GOT3 (cell line): Measurements from ENCODE around the gene C3orf20.
"Not testable (repeated sequence)": the region's sequence is repeated elsewhere in the genome, so short reads cannot be mapped to it uniquely, and the experiment has no call there.

Experiments used
- DNase-seq: peaks from one replicate; lab custom pipeline; 2025; ENCODE audit warnings: mixed read lengths; lab: John Stamatoyannopoulos, UW

The C3orf20 gene

DNA sequence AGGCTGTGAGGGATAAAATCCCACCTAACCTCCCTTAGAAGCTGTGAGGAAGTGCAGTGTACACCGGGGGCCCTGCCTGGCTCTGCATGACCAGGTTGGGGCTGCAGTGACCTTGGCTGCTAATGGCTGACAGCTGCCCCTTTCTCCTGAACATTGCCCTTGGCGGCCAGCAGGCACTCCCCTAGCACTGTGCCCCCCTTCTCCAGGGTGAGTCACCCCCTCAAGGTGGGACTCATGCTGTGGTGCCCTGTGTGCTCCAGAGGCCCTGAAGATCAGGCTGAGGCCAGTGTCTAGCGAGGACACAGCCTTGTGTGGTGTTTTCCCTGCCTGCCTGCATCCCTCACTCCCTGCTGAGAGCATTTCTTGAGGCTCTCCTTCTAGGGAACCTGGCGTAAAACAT is 122.8 kb downstream of the C3orf20 start:
- no peak for DNase-seq

DNA sequence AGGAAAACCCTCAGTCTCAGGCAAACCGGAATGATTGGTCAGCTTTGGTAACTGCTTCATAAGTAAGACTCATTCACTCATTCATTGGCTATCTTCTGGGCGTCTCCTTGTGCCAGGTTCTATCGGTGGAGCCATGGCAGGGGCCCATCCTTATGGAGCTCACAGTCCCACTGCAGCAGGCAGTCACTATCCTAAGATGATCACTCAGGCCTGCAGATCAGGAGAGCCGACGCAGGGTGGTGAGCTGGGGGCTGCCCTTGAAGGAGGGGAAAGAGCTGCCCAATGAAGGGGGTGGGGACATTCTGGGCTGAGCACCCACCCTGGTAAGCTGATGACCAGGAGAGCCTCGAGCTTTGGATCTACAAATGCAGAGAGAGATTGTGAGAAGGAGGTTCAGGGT is 123.3 kb downstream of the C3orf20 start:
- DNase-seq: no peak

DNA sequence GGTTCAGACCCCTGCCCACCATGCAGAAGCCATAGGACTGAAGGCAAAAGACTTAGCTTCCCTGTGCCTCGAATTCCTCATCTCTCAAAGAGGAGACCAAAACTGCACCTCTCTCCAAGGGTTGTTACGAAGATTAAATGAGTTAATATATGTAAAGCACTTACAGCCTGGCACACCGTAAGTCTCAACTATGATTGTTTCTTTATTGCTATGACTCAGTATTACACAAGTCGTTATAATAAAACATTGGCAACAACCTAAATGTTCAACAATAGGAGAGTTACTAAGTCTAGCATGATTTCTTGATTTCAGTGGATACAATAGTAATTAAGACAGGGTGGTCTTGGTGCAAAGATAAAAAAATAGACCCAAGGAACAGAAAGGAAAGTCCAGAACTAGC is 124.2 kb downstream of the C3orf20 start:
- no peak for DNase-seq

DNA sequence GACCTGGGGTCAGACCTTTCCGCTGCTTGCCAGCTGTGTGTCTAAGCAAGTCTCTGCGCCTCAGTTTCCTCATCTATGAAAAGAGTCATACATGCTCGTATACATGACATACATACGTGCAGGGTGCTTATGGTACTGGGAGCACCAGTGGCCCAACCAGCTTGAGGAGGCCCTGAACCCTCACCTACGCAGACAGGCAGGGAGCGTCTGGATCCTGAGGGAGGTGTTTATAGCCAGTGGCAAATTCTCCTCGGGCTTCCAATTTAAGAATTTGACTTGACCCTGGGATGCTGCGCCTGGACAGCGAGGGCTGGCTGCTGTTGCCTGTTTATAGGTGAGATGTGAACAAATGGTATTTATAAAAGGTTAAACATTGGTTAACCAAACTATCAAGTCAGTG is 126.1 kb downstream of the C3orf20 start:
- DNase-seq: no peak

DNA sequence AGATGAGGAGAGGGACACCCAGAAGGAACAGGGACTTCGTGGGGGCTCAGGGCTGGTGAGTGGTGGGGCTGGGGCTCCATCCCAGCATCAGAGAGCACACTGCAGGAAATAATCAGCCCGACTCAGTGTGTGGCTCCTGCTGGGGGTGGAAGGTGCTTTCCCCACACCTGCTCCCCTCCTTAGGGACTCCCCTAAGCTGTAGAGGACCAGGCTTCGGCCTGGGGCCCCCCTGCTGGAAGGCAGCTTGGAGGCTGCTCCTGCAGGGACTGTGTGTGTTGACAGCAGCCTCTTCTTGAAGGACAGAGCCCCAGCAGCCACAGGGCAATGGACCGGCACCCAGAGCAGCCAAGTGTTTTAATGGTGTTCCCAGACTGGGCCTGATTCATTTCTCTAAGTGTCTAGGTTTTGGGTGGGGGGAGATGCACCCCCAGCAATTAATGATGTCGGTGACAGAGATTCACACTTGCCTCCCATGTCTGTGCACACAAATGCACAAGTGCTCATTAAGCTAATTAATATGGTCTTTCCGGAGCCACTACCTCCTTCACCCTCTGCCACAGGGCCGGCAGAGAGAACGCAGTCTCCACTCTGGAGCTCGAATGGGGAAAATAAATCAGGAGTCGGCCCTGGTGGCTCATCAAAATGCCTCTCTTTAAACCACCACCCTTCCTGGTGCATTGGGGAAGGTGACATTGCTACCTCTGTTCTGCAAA is 126.9 kb downstream of the C3orf20 start:
- DNase-seq: no peak

DNA sequence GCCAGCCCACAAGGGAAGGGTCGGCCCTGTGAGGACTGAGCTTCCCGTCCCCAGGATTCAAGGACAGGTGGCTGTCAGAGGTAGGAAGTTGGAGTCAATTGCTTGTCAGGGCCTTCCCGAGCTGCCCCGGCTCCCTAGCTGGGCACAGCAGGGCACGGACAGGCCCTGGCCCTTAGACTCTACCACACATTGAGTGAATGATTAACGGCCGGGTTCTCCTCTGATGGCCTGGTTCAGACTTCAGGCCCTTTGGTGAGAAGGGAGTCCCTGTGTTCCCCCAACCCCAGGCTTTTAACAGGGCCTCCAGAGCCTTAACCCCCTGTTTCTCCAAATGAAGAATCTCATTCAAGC is 127.4 kb downstream of the C3orf20 start:
- no peak for DNase-seq

DNA sequence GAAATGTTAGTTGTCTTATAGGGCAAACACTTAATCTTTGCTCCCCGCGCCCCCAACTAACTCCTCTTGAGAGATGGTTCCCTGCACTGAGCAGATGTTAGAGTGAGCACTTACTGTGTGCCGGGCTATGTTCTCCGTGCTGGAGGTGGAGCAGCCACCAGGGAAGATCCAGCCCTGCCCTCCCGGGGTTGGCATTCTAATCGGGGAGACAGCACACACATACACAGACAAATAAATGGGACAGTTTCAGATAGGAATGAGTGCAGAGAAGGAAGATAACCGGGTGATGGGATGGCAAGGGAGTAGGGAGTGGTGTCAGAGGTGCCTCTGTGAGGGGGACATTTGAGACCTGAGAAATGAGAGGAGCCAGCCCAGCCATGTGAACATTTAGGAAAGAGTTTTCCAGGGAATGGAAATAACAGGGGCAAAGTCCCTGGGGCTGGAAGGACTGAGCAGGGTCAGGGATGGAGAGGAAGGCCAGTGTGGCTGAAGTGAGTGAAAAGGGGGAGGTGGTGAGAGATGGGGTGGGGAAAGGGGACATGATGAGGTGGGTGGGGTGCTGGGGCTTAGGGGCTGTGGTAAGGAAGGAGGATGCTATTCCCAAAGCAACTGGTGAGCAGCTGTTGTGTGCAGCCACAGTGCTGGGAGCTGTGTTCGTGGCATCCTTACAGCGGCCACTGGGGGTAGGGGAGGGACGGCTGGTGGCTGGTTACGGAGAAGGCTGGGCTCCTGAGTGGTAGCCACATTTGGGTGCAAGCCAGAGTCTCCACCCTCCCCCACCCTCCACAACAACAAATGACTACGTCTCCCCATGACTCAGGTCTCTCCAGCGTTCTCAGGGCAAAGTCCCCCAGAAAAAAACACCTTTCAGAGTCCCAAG is 128.4 kb downstream of the C3orf20 start:
- no peak for DNase-seq

DNA sequence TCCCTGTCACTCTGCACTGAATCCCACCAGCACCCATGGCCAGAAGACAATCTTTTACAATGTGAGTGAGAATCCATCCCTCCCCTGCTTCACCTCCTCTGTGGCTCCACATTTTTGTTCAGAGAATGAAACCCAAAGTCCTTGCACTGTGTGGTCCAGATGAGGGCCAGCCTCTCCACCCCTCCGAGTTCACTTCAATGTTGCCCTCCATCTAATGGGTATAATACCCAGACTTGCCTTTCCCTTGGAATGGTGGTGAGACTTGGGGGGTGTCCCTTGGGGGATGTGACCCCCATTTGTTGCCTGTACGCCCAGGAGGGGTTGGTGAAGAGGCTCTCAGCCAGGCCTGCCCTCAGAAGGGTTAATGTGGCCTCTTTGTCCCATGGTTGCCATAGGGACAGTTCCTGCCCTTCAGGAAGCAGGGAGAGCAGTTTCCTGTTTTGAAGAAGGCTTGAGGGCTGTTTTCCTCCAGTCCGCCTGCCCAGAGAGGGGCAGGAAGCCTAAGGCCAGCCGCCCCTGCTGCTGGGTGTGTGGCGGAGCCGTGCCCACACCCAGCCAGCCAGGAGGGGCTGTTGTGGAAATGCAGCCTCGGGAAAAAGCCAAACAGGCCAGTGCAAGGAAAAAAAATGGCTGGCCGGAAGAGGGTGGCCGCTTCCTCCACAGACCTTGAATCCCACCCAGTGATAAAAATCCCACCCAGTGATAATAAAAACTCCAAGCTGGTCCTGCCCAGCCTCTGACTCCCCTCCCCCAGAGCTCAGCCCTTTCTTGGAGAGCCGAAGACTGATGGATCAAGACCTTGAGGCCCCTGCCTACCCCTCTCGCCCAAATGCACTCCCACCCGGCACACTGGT is 129.3 kb downstream of the C3orf20 start:
- no peak for DNase-seq

DNA sequence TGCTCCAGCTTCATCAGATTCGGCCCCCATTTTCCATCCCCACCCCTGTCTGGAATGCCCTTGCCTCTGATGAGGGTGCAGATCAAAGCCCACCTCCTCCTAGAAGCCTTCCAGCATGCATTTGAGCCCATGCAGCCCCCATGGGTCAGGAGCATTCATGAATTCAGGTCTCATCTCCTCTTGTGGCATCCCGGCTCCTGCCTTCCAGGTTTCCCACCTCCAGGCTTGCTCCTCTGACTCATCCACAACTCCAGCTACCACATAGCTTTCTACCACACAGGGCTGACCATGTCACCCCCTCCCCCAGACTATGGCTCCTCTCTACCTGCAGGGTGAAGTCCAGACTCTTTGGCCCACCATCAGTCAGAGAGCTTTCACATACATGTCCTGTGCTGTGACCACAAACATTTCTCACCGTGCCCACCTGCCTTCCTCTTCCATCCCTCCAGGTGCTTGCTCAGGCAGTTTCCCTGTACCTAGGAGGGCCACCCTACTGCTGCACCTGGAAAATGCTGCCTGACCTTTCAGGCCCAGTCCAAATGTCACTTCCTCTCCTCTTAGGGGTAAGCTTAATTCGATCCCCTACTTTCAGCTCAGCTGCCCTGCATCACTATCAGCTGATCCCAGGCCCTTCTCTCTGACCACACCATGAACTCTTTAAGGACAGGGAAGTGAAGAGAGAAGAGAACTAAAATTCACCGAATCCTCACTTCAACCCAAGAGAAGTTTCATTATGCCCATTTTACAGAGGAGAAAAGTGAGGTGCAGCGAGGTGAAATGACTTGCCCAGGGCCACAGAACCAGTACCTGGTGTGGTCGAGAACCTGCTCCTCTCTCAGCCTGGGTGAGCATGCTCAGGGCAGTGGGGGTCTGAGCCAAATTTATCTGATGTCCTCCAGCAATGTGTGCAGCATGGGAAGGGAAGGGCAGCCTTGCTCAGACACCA is 130.2 kb downstream of the C3orf20 start:
- no peak for DNase-seq

DNA sequence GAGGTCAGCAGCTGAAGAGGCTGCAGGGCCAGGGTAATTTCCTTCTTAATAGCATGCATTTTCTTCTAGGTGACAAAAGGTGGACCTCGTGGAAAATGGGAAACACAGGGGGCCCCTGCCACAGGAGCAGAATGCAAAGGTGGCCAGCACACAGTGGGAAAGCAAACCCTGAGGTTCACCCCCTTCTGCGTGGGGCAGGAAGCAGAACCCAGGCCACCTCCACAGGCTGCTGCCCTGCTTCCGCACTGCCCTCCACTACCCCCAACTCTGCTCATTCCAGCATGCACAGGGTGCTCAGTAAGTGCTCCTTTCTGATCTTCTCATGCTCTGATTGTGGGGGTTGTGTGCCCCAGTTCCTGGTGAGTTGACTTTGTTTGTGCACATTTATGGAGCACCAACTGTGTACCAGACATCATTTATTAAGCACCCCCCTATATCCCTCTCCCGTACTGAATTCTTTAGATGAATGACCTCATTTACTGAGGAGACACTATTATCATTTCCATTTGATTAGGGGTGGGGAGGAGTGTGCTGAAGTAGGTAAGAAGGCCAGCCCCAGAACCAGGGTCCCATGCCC is 131.1 kb downstream of the C3orf20 start:
- DNase-seq: no peak

DNA sequence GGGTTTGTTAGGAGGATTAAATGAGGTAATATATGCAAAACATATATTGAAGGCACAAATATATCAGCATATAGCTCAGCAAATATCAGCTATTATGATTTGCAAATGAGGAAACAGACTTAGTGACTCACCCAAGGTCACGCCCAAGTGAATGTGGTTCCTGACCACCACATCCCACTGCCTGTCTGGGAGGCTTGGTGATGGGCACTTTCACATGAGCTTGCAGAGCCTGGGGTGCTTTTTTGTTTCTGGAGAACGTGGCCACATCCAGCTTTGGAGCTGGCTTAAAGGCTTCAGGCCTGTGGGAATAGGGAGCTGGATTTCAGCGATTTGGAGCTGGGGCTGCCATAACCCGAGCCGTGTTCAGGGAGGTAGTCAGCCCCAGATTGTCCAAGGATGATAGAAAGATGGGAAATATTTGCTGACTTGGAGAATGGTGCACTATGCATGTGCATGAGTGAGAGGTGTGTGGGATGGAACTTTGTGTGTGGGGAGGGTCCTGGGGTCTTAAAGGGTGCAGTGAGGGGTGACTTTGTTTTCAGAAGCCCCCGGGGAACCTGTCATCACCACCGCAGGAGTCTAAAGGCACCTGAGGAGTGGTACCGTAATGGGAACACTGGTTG is 131.8 kb downstream of the C3orf20 start:
- no peak for DNase-seq

DNA sequence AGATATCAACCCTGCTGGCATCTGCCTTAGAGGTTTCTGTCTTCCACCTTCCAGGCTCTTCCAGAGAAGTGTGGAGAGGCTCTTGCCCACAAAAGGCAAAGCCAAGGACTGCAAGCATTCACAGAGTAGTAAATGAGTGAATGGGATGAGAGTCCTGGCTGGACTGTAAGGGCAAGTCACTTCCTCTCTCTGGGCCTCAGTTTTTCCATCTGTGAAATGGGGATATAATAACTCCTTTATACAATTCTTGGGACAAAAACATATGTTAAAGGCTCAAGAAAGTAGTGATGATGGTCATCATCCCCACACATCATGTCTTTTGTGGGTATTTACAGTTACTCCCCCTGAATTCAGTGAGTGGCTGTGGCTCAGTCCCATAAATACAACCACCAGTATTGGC is 133.1 kb downstream of the C3orf20 start:
- no peak for DNase-seq

DNA sequence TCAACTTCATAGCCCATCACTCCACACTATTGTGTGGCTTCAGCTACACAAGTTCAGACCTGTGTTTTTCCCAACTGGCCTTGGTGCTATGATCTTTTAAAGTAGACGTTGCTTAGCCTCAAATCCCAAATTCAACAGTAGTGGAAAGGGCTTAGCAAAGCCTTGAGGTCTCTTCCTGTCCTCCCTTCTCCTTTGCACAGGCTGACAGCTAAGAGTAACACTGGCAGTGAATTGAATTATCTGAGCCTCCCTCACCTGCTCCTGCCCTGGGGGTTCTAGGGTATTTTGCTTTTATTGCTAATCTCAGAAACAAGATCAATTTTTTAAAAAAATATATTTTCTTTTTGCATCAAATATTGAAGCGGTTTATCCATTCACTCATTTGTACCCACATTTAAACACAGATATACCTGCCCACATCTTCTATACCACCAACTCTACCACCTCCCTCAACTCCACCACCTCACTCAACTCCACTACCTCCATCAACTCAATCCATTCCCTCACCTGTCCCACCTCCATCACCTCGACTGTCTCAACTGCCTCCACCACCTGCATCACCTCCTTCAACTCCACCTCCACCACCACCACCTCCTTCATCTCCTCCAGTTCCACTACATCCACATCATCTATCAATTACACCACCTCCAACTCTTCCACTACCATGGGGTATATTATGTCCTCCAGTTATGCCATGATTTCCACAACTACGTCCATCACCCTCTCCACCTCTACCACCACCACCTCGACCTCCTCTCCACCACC is 133.7 kb downstream of the C3orf20 start:
- DNase-seq: no peak

DNA sequence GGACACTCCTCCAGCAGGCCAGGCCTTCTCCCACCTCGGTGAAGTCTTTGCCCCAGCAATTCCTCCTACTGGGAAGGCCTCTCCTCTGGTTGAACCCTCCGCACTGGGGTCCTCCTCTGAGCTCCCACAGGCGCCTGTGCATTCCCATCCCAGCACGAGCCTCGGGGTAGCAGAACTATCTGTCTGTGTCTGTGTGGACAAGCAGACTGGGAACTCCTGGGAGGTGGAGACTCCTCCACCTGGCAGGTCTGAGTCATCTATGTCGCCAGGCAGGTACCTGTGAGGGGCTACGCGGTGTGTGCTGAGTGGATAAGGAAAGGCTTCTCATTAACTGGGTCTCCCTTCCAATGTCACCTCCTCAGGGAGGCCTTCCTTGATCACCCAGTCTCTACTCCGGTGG is 134.7 kb downstream of the C3orf20 start:
- not testable (repeated sequence) for DNase-seq

DNA sequence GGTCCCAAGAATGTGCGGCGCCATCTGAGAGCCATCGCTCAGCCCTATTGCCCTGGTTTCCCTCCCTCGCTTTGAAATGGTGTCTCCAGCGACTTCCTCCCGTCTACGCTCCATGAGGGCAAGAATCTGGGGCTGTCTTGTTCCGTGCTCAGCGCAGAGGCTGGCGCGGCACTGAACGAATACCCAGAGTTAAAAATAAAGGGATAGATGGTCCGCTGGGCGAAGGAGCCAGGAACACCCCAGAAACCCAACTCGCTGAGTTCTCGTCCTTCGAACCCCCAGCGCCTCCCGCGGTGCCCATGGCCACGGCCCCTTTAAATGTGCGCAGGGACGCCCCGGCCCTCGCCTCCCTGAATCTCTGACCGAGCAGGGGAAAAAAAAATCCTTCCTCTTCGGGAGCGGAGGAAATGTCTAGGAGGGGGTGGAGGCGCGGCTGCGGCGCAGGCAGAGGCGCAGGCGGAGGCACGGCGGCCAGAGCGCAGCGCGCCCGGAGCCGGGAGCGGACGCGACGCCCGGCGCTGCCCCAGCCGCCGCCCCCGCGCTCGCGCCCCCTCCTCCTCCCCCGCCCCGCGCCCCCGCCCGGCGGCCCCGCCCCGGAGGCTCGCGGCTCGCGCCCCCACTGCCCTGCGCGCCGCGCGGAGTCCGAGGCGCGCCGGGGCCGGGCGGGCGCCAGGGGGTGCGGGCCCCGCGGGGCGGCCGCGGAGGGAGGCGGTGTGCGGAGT is 135.3 kb downstream of the C3orf20 start:
- DNase-seq: no peak

DNA sequence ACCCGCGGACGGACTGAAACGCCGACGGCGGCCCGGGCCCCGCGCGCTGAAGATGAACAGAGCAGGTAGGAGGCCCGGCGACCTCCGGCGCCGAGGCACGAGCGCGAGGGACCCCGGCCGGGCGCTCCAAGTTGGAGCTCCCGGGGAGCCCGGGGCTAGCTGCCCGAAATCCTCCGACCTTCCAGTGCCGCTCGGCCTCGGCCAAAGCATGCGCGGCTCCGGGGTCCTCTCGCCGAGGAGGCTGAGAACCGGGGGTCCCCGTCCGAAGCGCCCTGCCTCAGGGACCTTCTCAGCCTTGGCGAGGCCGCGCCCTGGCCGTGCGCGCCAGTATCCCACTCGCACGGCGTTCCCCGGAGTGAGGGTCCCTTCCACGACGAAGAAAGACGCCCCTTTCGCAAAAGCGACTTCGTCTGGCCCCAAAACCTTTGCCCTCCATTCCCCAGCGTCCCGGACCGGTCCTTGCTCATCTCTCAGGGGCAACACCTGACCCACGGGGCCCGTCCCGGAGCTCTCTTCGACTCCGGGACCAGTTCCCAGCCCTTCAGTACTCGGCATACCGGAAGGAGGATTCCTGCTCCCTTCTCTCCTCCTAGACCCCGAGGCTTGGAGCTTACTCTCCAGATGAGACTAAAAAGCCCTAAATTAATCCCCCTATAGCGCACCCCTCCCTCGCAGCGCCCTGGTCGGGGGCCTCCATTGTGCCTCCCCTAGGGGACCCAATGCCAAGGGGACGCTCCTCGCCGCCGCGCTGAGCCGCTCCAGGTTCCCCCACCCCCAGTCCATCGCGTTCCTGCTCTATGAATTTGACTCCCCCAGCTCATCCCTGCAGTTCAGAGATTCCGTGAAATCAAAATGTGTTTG is 136.1 kb downstream of the C3orf20 start:
- no peak for DNase-seq

DNA sequence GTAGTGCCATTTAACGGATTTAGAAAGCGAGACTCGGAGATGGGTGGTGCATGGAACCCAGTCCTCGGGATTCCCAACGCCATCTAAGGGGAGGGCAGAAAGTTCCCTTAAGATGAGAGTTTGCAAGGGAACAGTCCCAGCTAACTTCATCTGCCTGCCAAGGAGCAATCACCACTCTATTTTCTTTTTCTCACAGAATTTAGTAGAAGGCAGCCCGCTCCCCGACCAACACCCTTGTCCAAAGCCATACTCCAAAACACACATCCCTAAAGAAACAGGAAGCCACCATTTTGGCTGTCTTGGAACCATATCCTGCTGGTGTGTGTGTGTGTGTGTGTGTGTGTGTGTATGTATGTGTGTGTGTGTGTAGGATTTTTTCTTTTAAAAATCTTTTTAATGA is 136.7 kb downstream of the C3orf20 start:
- DNase-seq: no peak

DNA sequence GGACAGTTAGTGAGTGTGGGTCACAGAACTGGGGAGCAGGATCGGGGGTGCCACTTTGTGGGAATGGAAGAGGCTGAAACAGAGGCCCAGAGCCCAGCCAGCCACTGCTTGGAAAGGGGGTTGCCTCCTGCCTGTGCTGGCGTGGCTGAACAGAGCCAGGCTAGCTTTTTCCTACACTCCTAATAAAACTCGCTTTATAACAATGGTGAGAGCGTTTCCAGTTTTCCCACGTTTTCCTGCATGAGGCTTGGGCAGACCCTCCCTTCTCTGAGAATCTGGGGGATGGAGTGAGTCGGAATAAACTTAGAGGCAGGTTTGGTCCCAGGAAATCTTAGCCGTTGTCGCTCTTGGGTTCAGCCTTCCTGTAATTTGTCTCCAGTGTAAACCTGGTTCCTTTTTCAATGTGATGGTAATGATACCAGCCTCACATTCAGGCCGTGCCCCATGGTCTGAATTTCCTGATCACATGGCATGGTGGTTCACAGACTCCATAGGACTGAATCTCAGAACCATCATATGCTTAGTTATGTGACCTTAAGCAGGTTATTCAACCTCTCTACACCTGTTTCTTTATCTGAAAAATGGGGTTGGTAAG is 137.4 kb downstream of the C3orf20 start:
- no peak for DNase-seq
